ENCODE measurements around the gene ECEL1.
"Not testable (repeated sequence)": the region's sequence is repeated elsewhere in the genome, so short reads cannot be mapped to it uniquely, and the experiment has no call there.

Gene ECEL1

GRCh38 chr2:232487385-232488096, at the start of gene ECEL1:
ECEL1 (minus strand) TSS chr2:232487834; CDS start chr2:232486653, 1,181 bp downstream.
- DNase-seq (ENCODE audit: low read depth) = no peak

GRCh38 chr2:232537079-232537478, 49.4 kb upstream of the ECEL1 start:
- no peak for DNase-seq (ENCODE audit: low read depth)

GRCh38 chr2:232535761-232536530, 48.3 kb upstream of the ECEL1 start:
- DNase-seq (ENCODE audit: low read depth) = no peak

- no peak for DNase-seq (ENCODE audit: low read depth)
These were observed 47.5 kb upstream of the ECEL1 start for GRCh38 chr2:232534940-232535651.

- no peak for DNase-seq (ENCODE audit: low read depth)
These were observed 46.5 kb upstream of the ECEL1 start for GRCh38 chr2:232533944-232534710.

- not testable (repeated sequence) for DNase-seq (ENCODE audit: low read depth)
These were observed 45.2 kb upstream of the ECEL1 start for GRCh38 chr2:232532821-232533220.

- no peak for DNase-seq (ENCODE audit: low read depth)
These were observed 44.8 kb upstream of the ECEL1 start for GRCh38 chr2:232532419-232532818.

GRCh38 chr2:232530626-232531260, 43.1 kb upstream of the ECEL1 start:
- DNase-seq (ENCODE audit: low read depth) = no peak

GRCh38 chr2:232529806-232530547, 42.3 kb upstream of the ECEL1 start:
- no peak for DNase-seq (ENCODE audit: low read depth)

GRCh38 chr2:232528746-232529460, 41.3 kb upstream of the ECEL1 start:
- no peak for DNase-seq (ENCODE audit: low read depth)

- no peak for DNase-seq (ENCODE audit: low read depth)
These were observed 40.4 kb upstream of the ECEL1 start for GRCh38 chr2:232527905-232528470.

- DNase-seq (ENCODE audit: low read depth) = no peak
These were observed 38.8 kb upstream of the ECEL1 start for GRCh38 chr2:232526372-232526941.

- no peak for DNase-seq (ENCODE audit: low read depth)
These were observed 38.2 kb upstream of the ECEL1 start, which contains the start of gene CHRND for GRCh38 chr2:232525791-232526371. CHRND (plus strand) TSS chr2:232526160; CDS start chr2:232526216, 56 bp downstream.

- DNase-seq (ENCODE audit: low read depth) = no peak
These were observed 37.6 kb upstream of the ECEL1 start for GRCh38 chr2:232525199-232525598.

- no peak for DNase-seq (ENCODE audit: low read depth)
These were observed 37.1 kb upstream of the ECEL1 start for GRCh38 chr2:232524771-232525170.

- DNase-seq (ENCODE audit: low read depth) = no peak
These were observed 36.3 kb upstream of the ECEL1 start for GRCh38 chr2:232523682-232524597.

GRCh38 chr2:232523402-232523681, 35.7 kb upstream of the ECEL1 start:
- no peak for DNase-seq (ENCODE audit: low read depth)
